Ishikawa (cell line): ENCODE measurements around the gene CYP4F22.

Experiments
- CEBPB ChIP-seq: IDR thresholded peaks from 2 replicates; pipeline ENCODE4 v1.6.1; 2012
- CREB1 ChIP-seq: IDR thresholded peaks from 2 replicates; pipeline ENCODE4 v1.6.1; 2012; ENCODE audit warnings: low read depth
- EGR1 ChIP-seq: IDR thresholded peaks from 2 replicates; pipeline ENCODE4 v1.6.1; 2012
- EP300 ChIP-seq: IDR thresholded peaks from 2 replicates; pipeline ENCODE4 v1.6.1; 2012; ENCODE audit warnings: borderline replicate concordance
- FOXM1 ChIP-seq: IDR thresholded peaks from 2 replicates; pipeline ENCODE4 v1.6.1; 2012; ENCODE audit warnings: low read depth, borderline replicate concordance
- MAX ChIP-seq: IDR thresholded peaks from 2 replicates; pipeline ENCODE4 v1.6.1; 2012
- NFIC ChIP-seq: IDR thresholded peaks from 2 replicates; pipeline ENCODE4 v1.6.1; 2012
- RAD21 ChIP-seq: IDR thresholded peaks from 2 replicates; pipeline ENCODE4 v1.6.1; 2012; ENCODE audit warnings: low read depth
- TAF1 ChIP-seq: IDR thresholded peaks from 2 replicates; pipeline ENCODE4 v1.6.1; 2012; ENCODE audit warnings: low read depth, mild to moderate bottlenecking
- TCF12 ChIP-seq: IDR thresholded peaks from 2 replicates; pipeline ENCODE4 v1.6.1; 2012; ENCODE audit warnings: low read depth
- TEAD4 ChIP-seq: IDR thresholded peaks from 2 replicates; pipeline ENCODE4 v1.6.1; 2012
- USF1 ChIP-seq: IDR thresholded peaks from 2 replicates; pipeline ENCODE4 v1.6.1; 2012
- YY1 ChIP-seq: IDR thresholded peaks from 2 replicates; pipeline ENCODE4 v1.6.1; 2012; ENCODE audit warnings: low read depth
- ZBTB7A ChIP-seq: IDR thresholded peaks from 2 replicates; pipeline ENCODE4 v1.6.1; 2012; ENCODE audit warnings: low read depth
- TF ChIP-seq, protein P1 (sequence below): IDR thresholded peaks from 2 replicates; pipeline ENCODE4 v1.6.1; 2012; ENCODE audit warnings: low read depth, mild to moderate bottlenecking

Gene CYP4F22

DNA sequence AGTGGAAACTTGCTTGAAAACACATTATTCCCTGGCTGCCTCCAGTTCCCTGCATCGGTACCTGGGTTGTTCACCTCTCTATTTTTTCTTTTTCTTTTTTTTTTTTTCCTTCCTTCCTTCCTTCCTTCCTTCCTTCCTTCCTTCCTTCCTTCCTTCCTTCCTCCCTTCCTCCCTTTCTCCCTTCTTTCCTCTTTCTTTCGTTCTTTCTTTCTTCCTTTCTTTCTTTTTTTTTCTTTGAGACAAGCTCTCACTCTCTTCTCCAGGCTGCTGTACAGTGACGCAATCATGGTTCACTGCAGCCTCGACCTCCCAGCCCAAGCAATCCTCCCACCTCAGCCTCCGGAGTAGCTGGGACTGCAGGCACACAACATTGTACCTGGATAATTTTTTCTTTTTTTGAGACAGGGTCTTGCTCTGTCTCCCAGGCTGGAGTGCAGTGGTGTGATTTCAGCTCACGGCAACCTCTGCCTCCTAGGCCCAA, 40.6 kb upstream of the CYP4F22 start:
- TF ChIP-seq CEBPB = no peak
- TF ChIP-seq EP300 = no peak
- no peak for TF ChIP-seq CREB1
- TF ChIP-seq MAX = no peak
- TF ChIP-seq YY1 = no peak
- no peak for TF ChIP-seq TAF1
- no peak for TF ChIP-seq NFIC
- TF ChIP-seq RAD21 = no peak
- TF ChIP-seq TCF12 = no peak
- no peak for TF ChIP-seq EGR1
- TF ChIP-seq TEAD4 = no peak

DNA sequence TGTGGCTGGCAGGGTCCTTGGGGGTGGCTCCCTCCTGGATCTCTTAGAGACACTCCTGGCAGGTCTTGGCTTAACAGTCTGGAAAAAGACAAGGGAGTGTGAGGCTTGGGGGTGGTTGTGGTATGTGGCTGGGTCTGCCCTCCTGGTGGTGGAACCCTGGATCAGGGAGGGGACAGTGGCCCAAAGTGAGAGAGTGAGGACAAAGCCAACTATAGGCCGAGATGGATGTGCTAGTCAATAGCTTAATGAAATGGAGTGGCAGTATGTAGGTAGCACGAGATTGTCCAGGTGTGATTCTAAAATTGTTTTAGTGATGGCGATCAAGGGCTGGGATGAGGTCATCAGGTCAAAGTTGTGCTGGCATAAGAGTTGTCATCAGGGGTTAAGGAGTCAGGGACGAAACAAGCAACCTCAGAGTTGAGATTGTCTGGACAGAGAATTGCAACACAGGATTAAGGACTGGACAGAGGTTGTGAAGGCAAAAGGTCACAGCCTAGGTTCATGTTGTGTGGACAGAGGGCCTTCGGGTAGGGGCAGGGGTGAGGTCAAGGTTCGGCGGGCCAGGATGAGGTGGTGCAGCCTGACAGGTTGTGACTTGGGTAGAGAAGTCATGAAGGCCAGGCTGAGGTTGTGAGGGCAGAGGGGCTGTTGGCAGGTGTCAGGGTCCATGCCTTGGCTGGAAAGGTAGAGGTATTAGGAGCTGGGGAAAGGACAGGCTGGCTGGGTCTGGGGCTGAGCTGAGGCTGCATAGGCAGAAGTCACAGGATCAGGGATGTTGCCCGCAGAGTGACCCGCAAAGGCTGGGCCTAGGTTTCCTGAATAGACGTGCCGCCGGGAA, 39.4 kb upstream of the CYP4F22 start:
- TF ChIP-seq MAX = no peak
- no peak for TF ChIP-seq ZBTB7A

DNA sequence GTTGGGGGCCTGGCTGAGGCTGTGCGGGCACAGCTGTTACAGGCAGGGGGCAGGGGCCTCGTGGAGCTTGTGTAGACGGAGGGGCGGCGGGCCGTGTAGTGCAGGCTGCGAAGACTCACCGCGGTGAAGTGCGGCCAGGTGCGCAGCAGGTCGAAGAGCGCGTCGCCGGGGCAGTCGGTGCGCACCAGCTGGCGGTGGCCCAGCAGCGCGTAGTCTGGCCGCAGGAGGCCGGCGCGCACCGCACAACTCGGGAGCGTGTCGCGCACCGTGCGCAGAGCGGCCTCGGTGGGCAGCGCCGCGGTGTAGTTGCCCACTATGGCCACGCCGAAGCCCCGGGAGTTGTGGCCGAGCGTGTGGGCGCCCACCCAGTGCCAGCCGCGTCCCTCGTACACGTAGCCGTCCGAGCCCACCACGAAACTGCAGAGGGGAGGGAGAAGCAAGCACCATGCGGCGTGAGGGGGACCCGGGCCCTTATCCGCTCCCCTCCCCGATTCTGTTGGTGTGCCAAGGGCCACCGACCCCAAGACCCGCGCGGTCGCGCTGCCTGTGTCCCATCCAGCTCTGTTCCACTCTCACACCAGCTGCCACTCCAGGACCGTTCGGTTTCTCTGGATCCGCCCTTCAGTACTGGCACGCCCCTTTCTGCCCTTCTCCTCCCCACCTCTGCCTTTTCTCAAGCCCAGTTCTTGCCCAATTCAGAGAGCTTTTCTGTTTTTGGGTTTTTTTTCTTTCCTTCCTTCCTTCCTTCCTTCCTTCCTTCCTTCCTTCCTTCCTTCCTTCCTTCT, 38.6 kb upstream of the CYP4F22 start:
- TF ChIP-seq EP300 (no peak), FOXM1 (no peak), EGR1 (no peak)
- TF ChIP-seq, protein P1, sequence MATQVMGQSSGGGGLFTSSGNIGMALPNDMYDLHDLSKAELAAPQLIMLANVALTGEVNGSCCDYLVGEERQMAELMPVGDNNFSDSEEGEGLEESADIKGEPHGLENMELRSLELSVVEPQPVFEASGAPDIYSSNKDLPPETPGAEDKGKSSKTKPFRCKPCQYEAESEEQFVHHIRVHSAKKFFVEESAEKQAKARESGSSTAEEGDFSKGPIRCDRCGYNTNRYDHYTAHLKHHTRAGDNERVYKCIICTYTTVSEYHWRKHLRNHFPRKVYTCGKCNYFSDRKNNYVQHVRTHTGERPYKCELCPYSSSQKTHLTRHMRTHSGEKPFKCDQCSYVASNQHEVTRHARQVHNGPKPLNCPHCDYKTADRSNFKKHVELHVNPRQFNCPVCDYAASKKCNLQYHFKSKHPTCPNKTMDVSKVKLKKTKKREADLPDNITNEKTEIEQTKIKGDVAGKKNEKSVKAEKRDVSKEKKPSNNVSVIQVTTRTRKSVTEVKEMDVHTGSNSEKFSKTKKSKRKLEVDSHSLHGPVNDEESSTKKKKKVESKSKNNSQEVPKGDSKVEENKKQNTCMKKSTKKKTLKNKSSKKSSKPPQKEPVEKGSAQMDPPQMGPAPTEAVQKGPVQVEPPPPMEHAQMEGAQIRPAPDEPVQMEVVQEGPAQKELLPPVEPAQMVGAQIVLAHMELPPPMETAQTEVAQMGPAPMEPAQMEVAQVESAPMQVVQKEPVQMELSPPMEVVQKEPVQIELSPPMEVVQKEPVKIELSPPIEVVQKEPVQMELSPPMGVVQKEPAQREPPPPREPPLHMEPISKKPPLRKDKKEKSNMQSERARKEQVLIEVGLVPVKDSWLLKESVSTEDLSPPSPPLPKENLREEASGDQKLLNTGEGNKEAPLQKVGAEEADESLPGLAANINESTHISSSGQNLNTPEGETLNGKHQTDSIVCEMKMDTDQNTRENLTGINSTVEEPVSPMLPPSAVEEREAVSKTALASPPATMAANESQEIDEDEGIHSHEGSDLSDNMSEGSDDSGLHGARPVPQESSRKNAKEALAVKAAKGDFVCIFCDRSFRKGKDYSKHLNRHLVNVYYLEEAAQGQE = no peak

- TF ChIP-seq USF1 (no peak), ZBTB7A (no peak)
These were observed 36.7 kb upstream of the CYP4F22 start for GRCh38 chr19:15471639-15472101.

DNA sequence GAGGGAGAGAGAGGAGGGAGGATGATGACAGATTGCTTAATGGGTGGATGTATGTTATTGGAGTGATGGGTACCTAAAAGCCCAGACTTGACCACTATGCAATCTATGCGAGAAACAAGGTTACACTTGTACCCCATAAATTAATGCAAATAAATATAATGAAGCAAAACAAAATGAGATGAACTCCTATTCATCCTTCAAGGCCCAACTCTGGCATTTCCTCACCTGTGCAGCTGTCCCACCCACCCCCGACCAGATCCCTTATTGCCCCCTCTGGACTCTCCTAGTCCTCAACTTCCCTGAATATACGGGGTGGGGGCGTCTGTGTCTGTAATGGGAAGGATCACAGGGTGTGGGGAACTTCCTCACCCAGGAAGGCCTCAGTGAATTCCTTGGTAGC, 33.2 kb upstream of the CYP4F22 start:
- TF ChIP-seq MAX = no peak
- TF ChIP-seq NFIC = no peak
- no peak for TF ChIP-seq ZBTB7A
- no peak for TF ChIP-seq FOXM1
- no peak for TF ChIP-seq TAF1
- TF ChIP-seq, protein P1 = no peak
- TF ChIP-seq USF1 = no peak

DNA sequence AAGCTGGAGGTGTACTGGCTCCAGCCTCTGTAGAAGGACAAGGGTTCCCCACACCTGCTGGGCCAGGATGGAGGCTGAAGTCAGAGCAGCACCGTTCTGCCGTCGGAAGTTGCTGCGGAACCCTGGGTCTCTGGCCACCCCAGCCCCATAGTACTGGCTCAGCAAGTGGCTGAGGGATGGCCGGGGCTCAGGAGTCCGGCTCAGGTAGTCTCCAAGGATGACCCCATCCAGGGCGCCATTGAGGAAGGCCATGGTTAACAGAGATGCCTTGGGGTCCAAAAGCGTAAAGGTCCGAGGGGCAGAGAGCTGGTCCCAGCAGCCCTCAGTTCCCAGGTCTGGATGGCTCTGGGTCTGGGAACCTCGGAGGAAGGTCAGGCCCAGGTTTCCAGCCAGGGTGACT, 32.7 kb upstream of the CYP4F22 start:
- TF ChIP-seq USF1 (no peak), NFIC (no peak), CEBPB (no peak), CREB1 (no peak), EP300 (no peak), FOXM1 (no peak), RAD21 (no peak), TEAD4 (no peak), ZBTB7A (no peak), TAF1 (no peak), MAX (no peak), TCF12 (no peak), YY1 (no peak), EGR1 (no peak)
- TF ChIP-seq, protein P1 = no peak
